HG03097 (cell line): ENCODE data around the gene AIM2.

Experiments used
- ATAC-seq: cut with Tn5 transposase; IDR thresholded peaks from one replicate; pipeline ENCODE4 v1.9.1; 2021; ENCODE audit not compliant: unreplicated experiment, low FRiP score

Gene AIM2

DNA sequence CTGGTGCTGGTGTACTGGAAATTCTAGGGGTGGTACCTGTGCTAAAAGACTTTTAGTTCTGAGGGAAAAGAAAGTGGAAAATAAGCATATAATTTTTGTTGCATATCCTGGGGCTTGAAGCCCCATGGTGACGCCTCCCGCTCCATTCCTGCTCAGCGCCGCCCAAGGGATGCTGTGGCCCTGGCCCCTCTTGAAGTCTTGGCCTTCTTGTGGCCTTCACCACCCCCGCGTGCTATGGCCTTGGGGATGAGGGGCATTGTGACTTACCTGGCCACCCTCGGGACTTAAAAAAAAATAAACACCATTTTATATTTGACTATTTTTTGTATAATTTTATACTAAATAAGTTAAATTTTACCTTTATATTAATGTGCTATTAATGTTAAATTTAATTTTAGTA is 51.5 kb downstream of the AIM2 start:
- ATAC-seq = no peak

DNA sequence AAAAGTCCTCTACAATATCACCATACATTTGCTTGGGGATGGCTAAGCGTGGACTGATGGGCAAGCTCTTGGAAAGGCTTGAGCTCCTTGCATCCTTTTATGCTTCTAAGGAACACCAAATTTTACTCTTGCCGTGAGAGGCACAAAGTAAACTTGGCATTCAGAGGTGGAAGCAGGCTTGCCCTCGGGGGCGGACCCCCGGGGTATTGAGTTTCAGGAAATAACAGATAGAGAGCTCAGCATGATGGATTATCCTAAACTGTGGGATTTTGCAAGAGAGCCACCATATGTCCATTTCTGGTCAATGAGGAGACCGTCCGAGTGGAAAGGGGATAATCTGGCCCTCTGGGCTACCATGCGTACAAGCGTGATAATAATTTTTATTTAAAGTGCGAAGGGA is 52.8 kb downstream of the AIM2 start:
- no peak for ATAC-seq

DNA sequence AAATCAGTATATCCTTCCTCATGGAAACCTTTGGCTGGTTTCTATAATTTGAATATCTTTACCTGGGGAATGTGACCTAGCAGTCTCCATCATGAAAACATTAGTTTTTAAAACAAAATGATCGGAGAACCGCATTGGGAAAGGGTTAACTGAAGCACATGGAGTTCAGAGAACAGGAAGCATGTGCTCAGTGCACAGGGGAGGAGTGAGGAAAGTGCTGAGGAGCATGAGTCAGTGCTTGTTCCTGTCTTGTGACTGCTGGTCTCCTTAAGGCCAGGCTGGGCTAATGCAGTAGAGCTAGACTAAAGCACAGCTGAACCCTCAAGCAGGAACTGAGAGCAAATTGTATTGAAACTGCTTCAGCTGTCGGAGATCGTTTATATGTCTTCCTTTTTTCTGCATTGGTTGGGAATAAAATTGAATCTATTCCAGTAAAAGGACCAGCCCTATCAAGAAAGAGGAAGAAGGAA is 61.1 kb downstream of the AIM2 start:
- ATAC-seq = peak; percentile 95

DNA sequence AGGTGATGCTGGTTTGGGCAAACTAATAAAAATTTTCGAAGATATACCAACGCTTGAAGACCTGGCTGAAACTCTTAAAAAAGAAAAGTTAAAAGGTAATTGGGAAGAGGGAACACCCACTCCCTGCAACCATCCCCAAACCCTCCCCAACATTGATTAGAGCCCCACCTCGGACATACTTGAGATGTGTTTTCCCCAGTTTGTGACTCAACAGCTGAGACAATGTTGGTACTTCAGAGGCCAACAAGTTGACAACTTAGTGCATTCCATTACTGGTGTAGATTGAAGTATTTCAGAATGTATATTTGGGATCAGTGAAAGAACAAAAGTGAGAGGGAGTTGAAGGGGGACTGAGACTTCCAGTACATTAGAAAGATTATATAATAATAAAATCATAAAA is 61.7 kb downstream of the AIM2 start:
- no peak for ATAC-seq

DNA sequence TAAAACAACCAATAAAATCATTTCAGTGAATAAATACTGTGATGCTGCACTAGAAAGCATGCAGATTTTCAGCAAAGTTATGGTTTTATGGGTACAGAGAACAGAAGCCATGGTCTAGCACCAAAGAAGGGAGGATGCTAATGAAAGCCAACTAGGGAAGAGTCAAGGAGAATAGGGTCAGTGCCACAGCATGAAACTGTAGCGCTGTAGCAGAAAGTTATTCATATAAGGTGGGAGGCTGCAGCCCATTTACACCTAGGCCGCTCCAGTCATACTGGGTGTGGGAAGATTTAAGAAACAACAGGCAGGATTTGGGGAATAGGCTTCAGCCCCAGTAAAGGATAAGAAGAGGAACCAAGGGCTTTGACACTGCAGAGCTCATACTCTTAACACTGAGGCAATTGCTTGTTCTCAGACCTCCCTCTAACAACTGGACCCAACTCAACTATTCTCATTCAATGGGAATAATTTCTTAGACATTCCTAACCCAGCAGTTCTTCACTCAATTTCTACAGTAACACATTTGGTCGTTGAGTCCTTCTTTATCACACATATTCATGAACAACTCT is 62.5 kb downstream of the AIM2 start:
- ATAC-seq = no peak

DNA sequence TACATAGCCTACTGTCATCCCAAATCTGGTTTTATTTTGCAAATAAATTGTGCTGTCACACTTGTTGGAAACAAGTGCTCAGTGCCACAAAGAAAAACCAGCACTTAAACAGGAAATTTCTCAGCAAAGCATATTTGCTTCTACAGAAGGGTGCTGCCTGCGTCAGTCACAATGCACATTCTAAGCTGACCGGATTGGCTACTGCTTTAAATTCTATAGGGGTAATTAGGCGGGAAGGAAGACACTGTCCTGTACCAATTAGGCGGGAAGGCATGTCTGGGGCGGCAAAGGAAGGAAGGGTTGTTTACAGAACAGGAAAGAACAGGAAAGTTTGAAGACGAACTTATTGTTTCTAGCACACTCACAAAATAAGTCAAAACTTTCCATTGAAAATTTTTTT is 64.1 kb downstream of the AIM2 start:
- no peak for ATAC-seq
